Transverse colon (tissue), 4 donors: Measurements from ENCODE around the gene TMEM69. TPM values are rescaled to one million over a fixed set of nuclear protein-coding genes. Genes with fewer than 3 reads are reported as not detected.
"Not testable (repeated sequence)": the region's sequence is repeated elsewhere in the genome, so short reads cannot be mapped to it uniquely, and the experiment has no call there.

Source experiments
- DNase-seq: peaks from one replicate; pipeline ENCODE4 v3.0.0-alpha.2; 2019
- H3K27ac ChIP-seq, 4 donors: fragments of 200-600 bp; sonication (generic); 2 replicates each; pipeline ENCODE4 v1.5.1; 2016 to 2018; ENCODE audit warnings: inconsistent platforms in 4 of 4
- H3K27me3 ChIP-seq: fragments of 200-600 bp; sonication (generic); 2 replicates; pipeline ENCODE4 v1.5.1; 2017; ENCODE audit warnings: inconsistent platforms
- H3K36me3 ChIP-seq, 4 donors: fragments of 200-600 bp; sonication (generic); 2 replicates each; pipeline ENCODE4 v1.5.1; 2017 to 2019; ENCODE audit warnings: inconsistent platforms in 4 of 4
- H3K4me1 ChIP-seq, 4 donors: fragments of 200-600 bp; sonication (generic); 2 replicates each; pipeline ENCODE4 v1.5.1; 2017 to 2020; ENCODE audit warnings: inconsistent platforms in 4 of 4
- H3K4me3 ChIP-seq, 4 donors: fragments of 200-600 bp; sonication (generic); 1 replicate in 1 of 4; 2 replicates in 3 of 4; pipeline versions ENCODE4 v1.5.1 to v1.6.1; 2017 to 2019; ENCODE audit warnings: inconsistent platforms in 4 of 4
- H3K9me3 ChIP-seq, 2 donors: fragments of 200-600 bp; sonication (generic); 2 replicates each; pipeline ENCODE4 v1.5.1; 2017 to 2019; ENCODE audit warnings: inconsistent platforms in 2 of 2
- EP300 ChIP-seq: sonication (generic); formaldehyde crosslinking; IDR thresholded peaks from one replicate; pipeline ENCODE4 v1.6.1; 2017; ENCODE audit warnings: antibody characterized with exemption, low read depth
- POLR2A ChIP-seq: fragments of 450-650 bp; IDR thresholded peaks from one replicate; pipeline ENCODE4 v1.6.1; 2016; ENCODE audit warnings: antibody characterized with exemption, mild to moderate bottlenecking, moderate library complexity
- POLR2AphosphoS5 ChIP-seq, 3 donors: sonication (generic); formaldehyde crosslinking; IDR thresholded peaks; one replicate each; pipeline ENCODE4 v1.6.1; 2016; ENCODE audit warnings: antibody characterized with exemption in 3 of 3
- WGBS, 2 donors: methylation state at CpG; one replicate each; pipeline ENCODE4 v1.1.5; 2018; ENCODE audit warnings: low coverage in 1 of 2; 5-methylcytosine and 5-hydroxymethylcytosine counted together
- in situ Hi-C, 4 donors: fragments of 200-750 bp; cut with MboI; loops; one replicate each; pipeline versions ENCODE4 v1.15.0 to v1.15.1; 2017; ENCODE audit warnings: low sequenced_read_pairs in 3 of 4, low pct_ligation_motif_present in 1 of 4, low pct_unique_long_range_greater_than_20kb in 1 of 4
- intact Hi-C: fragments of 100-400 bp; cut with DNase I; formaldehyde crosslinking; loops from one replicate; pipeline ENCODE4 v1.15.1; 2023; ENCODE audit warnings: low total_unique reads
- total RNA-seq, 4 donors: library from RNA; depleted of rRNA; stranded (reverse); fragments of >200 nt; gene quantifications; one replicate each; pipeline ENCODE4 v1.1.0, GENCODE V29; 2016
- TF ChIP-seq, protein P1 (sequence below), 5 experiments: fragments of 200-600 bp in 3 of 5; fragments of 450-650 bp in 2 of 5; sonication (generic) in 3 of 5; IDR thresholded peaks; 1 replicate in 2 of 5; 2 replicates in 3 of 5; pipeline ENCODE4 v1.5.1; 2016 to 2017; ENCODE audit warnings: antibody characterized with exemption in 5 of 5, inconsistent platforms in 3 of 5, mild to moderate bottlenecking in 2 of 5, moderate library complexity in 1 of 5

Gene TMEM69
- total RNA-seq, 4 donors from 2014 or later: 6.4 to 47.2 (median 28.0) TPM

GRCh38 chr1:45730075-45730779, 42.2 kb downstream of the TMEM69 start:
- no peaks in the 10 kb centered on the region for H3K4me1 ChIP-seq
- no peak overlapping the region for H3K4me3 ChIP-seq
- H3K9me3 ChIP-seq: no peaks in the 10 kb centered on the region
- no peak for DNase-seq
- in situ Hi-C loops (no loop called here), intact Hi-C loops (no loop called here)
- H3K36me3 ChIP-seq: peaks cover 0 to 23% (median 5%) of the 10 kb centered on the region in 4 donors
- no peak for TF ChIP-seq POLR2AphosphoS5 (IDR thresholded peaks at IDR 0.05)
- no peak overlapping the region for H3K27ac ChIP-seq
- WGBS, 2 donors: 69 to 82% methylated on average over 3 of the region's 3 CpGs
- no peaks in the 10 kb centered on the region for H3K27me3 ChIP-seq

GRCh38 chr1:45730780-45731319, 42.9 kb downstream of the TMEM69 start:
- DNase-seq: no peak
- H3K9me3 ChIP-seq: no peaks in the 10 kb centered on the region
- no peak overlapping the region for H3K4me3 ChIP-seq
- H3K27ac ChIP-seq: no peak overlapping the region
- TF ChIP-seq, protein P1, sequence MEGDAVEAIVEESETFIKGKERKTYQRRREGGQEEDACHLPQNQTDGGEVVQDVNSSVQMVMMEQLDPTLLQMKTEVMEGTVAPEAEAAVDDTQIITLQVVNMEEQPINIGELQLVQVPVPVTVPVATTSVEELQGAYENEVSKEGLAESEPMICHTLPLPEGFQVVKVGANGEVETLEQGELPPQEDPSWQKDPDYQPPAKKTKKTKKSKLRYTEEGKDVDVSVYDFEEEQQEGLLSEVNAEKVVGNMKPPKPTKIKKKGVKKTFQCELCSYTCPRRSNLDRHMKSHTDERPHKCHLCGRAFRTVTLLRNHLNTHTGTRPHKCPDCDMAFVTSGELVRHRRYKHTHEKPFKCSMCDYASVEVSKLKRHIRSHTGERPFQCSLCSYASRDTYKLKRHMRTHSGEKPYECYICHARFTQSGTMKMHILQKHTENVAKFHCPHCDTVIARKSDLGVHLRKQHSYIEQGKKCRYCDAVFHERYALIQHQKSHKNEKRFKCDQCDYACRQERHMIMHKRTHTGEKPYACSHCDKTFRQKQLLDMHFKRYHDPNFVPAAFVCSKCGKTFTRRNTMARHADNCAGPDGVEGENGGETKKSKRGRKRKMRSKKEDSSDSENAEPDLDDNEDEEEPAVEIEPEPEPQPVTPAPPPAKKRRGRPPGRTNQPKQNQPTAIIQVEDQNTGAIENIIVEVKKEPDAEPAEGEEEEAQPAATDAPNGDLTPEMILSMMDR (IDR thresholded peaks at IDR 0.05): no peak
- TF ChIP-seq EP300: no peak
- TF ChIP-seq POLR2A: no peak
- TF ChIP-seq POLR2AphosphoS5 (IDR thresholded peaks at IDR 0.05): no peak
- H3K36me3 ChIP-seq: peaks cover 0 to 23% (median 5%) of the 10 kb centered on the region in 4 donors
- no peaks in the 10 kb centered on the region for H3K4me1 ChIP-seq
- in situ Hi-C loops: no loop called here
- no peaks in the 10 kb centered on the region for H3K27me3 ChIP-seq
- WGBS, 2 donors: 100% methylated on average over 1 of the region's 1 CpG
- intact Hi-C loops: no loop called here

DNA sequence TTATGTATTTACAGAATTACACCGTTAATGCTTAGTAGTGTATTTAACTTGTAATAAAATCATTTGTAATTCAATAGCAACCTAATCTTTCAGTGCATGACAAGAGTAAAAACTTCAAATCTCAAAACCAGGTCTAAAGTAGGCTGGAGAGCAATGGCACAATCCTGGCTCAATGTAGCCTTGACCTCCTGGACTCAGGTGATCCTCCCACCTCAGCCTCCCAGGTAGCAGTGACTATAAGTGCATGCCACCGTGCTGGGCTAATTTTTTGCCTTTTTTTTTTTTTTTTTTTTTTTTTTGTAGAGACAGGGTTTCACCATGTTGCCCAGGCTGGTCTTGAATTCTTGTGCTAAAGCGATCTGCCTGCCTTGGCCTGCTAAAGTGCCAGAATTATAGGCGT, 51.2 kb downstream of the TMEM69 start:
- 90 to 95% methylated on average over 4 of the region's 4 CpGs for WGBS, 2 donors
- DNase-seq: no peak
- H3K27me3 ChIP-seq: no peaks in the 10 kb centered on the region
- no peaks in the 10 kb centered on the region for H3K4me1 ChIP-seq
- TF ChIP-seq POLR2AphosphoS5 (IDR thresholded peaks at IDR 0.05) (no peak), POLR2A (no peak)
- TF ChIP-seq, protein P1 (IDR thresholded peaks at IDR 0.05): no peak
- H3K27ac ChIP-seq: no peak overlapping the region
- no peaks in the 10 kb centered on the region for H3K9me3 ChIP-seq
- intact Hi-C loops: no loop called here
- in situ Hi-C loops: no loop called here
- peaks cover 0 to 14% (median under 1%) of the 10 kb centered on the region in 4 donors for H3K36me3 ChIP-seq
- no peak overlapping the region for H3K4me3 ChIP-seq

DNA sequence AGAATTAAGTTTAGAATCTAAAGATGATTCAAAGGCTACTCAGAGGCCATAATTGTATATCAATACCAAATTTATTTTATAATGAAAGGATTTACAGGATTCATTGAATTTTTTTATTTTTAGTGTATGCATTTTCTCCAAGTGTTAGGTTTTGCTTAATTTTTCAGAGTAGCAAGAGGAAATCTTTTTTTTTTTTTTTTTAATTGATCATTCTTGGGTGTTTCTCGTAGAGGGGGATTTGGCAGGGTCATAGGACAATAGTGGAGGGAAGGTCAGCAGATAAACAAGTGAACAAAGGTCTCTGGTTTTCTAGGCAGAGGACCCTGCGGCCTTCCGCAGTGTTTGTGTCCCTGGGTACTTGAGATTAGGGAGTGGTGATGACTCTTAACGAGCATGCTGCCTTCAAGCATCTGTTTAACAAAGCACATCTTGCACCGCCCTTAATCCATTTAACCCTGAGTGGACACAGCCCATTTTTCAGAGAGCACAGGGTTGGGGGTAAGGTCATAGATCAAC, 51.7 kb downstream of the TMEM69 start:
- DNase-seq, H3K27me3 ChIP-seq, intact Hi-C loops, H3K4me1 ChIP-seq, in situ Hi-C loops, H3K4me3 ChIP-seq, H3K9me3 ChIP-seq, H3K27ac ChIP-seq: not testable (repeated sequence)
- H3K36me3 ChIP-seq: peaks cover 0 to 18% (median 2%) of the 10 kb centered on the region in 4 donors
- 59 to 80% methylated on average over 3 to 5 of the region's 5 CpGs for WGBS, 2 donors

Other genes starting within 250 kb of the TMEM69 start
- gene TESK2, start 197.0 kb upstream of the TMEM69 start, total RNA-seq: 10 to 100 TPM in 3 of 4 donors, 1 to 10 TPM in 1; 5.2 to 32.2 (median 14.5) TPM
- 1 to 10 TPM in 1 of 4 donors, under 1 TPM in 1, not detected in 2; 0.27 to 1.1 TPM for gene CCDC163, start 188.1 kb upstream of the TMEM69 start, total RNA-seq
- 10 to 100 TPM in 1 of 4 donors, 1 to 10 TPM in 3; 3.7 to 21.3 (median 4.5) TPM for gene MMACHC, start 187.9 kb upstream of the TMEM69 start, total RNA-seq
- gene PRDX1, start 166.3 kb upstream of the TMEM69 start, total RNA-seq: 100 to 1,000 TPM; 120 to 291 (median 189) TPM
- 100 to 1,000 TPM in 3 of 4 donors, 10 to 100 TPM in 1; 86.5 to 158 (median 128) TPM for gene AKR1A1, start 137.4 kb upstream of the TMEM69 start, total RNA-seq
- gene NASP, start 104.1 kb upstream of the TMEM69 start, total RNA-seq: 10 to 100 TPM; 34.4 to 62.2 (median 37.5) TPM
- gene CCDC17, start 64.1 kb upstream of the TMEM69 start, total RNA-seq: 10 to 100 TPM in 2 of 4 donors, 1 to 10 TPM in 2; 9.0 to 21.3 (median 10.0) TPM
- gene GPBP1L1, start 1.6 kb upstream of the TMEM69 start, total RNA-seq: 100 to 1,000 TPM; 162 to 284 (median 222) TPM
- gene IPP, start 62.5 kb downstream of the TMEM69 start, total RNA-seq: 10 to 100 TPM; 12.8 to 36.4 (median 15.8) TPM
- gene MAST2, start 115.4 kb downstream of the TMEM69 start, total RNA-seq: 100 to 1,000 TPM; 160 to 313 (median 161) TPM